ENCODE measurements around the gene SYT6. TPM values are rescaled to one million over a fixed set of nuclear protein-coding genes. Genes with fewer than 3 reads are reported as not detected.

SYT6 gene
- total and polyA plus RNA-seq, 4 donors, result 0.01 to 4.2 TPM; not detected in 2

DNA sequence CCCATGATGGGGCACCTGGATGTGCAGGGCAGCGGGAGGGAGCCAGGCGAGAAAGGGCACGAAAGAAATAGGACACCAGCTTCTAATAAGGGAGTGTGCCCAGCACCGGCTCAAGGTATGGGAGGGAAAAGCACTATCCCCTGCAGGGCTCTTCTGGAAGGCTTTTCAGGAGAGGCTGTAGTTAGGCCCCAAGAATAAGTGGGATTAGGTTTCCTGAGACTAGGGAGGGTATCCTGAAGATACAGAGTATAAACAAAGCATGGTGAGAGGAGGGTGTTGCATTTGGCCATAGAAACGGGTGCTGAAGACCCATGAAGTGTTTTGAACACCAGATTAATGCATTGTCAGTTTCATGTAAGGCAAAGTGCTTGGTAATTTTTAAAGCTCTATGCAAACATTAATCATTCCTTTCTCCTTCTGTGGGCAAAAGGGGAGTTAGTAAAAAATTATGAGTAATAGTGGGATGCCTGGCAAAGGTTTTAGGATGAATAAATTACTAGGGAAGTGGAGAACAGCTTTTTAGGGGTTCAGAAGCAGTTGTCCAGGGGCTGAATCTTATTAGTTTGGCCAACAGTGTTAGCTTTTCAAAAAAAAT, 74.0 kb downstream of the SYT6 start:
- Histone ChIP-seq H3K9me3 (ENCODE audit: control insufficient read depth in 4 of 4, insufficient read depth in 3 of 4, low read length in 3 of 4) (no peaks in the 10 kb centered on the region), H3K4me1 (ENCODE audit: control insufficient read depth in 5 of 5, insufficient read depth in 5 of 5, low read length in 5 of 5) (peaks cover 0 to 33% (median 19%) of the 10 kb centered on the region in 5 donors), H3K27me3 (ENCODE audit: control insufficient read depth in 3 of 3, insufficient read depth in 3 of 3, low read length in 2 of 3) (no peaks in the 10 kb centered on the region), H3K36me3 (ENCODE audit: control insufficient read depth in 4 of 4, insufficient read depth in 4 of 4, low read length in 4 of 4) (no peaks in the 10 kb centered on the region), H3K4me3 (no peak overlapping the region), H3K27ac (ENCODE audit: low read depth in 1 of 2, low read length in 1 of 2) (no peak overlapping the region), H3K9ac (ENCODE audit: insufficient read depth in 1 of 2, low read length in 2 of 2) (no peak overlapping the region)
- TF ChIP-seq, protein P1, sequence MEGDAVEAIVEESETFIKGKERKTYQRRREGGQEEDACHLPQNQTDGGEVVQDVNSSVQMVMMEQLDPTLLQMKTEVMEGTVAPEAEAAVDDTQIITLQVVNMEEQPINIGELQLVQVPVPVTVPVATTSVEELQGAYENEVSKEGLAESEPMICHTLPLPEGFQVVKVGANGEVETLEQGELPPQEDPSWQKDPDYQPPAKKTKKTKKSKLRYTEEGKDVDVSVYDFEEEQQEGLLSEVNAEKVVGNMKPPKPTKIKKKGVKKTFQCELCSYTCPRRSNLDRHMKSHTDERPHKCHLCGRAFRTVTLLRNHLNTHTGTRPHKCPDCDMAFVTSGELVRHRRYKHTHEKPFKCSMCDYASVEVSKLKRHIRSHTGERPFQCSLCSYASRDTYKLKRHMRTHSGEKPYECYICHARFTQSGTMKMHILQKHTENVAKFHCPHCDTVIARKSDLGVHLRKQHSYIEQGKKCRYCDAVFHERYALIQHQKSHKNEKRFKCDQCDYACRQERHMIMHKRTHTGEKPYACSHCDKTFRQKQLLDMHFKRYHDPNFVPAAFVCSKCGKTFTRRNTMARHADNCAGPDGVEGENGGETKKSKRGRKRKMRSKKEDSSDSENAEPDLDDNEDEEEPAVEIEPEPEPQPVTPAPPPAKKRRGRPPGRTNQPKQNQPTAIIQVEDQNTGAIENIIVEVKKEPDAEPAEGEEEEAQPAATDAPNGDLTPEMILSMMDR (IDR thresholded peaks at IDR 0.05; ENCODE audit: control extremely low read depth, extremely low read depth), result no peak
- 90 to 94% methylated on average over 5 of the region's 5 CpGs for WGBS, 2 donors
- DNase-seq (no peak), ATAC-seq (ENCODE audit: insufficient read depth, low FRiP score) (no peak)

DNA sequence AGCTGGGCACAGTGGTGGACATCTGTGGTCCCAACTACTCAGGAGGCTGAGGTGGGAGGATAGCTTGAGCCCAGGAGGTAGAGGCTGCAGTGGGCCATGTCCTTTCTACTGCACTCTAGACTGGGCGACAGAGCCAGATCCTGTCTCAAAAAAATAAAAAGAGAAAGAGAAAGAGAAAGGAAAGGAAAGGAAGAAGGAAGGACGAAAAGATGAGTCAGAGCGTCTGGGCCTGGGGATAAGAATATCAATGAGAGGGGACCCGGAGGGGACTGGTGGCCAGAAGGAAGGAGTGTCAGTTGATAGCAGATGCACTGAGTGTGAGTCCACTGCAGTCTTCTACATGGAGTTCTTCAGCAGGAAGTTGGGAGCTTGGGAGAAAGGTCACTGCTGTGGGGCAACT, 75.6 kb downstream of the SYT6 start:
- TF ChIP-seq, protein P1 (IDR thresholded peaks at IDR 0.05; ENCODE audit: control extremely low read depth, extremely low read depth), result no peak
- DNase-seq, result no peak
- Histone ChIP-seq H3K4me3 (no peak overlapping the region), H3K9ac (ENCODE audit: insufficient read depth in 1 of 2, low read length in 2 of 2) (no peak overlapping the region), H3K36me3 (ENCODE audit: control insufficient read depth in 4 of 4, insufficient read depth in 4 of 4, low read length in 4 of 4) (no peaks in the 10 kb centered on the region), H3K9me3 (ENCODE audit: control insufficient read depth in 4 of 4, insufficient read depth in 3 of 4, low read length in 3 of 4) (no peaks in the 10 kb centered on the region), H3K4me1 (ENCODE audit: control insufficient read depth in 5 of 5, insufficient read depth in 5 of 5, low read length in 5 of 5) (peaks cover 0 to 33% (median 19%) of the 10 kb centered on the region in 5 donors), H3K27me3 (ENCODE audit: control insufficient read depth in 3 of 3, insufficient read depth in 3 of 3, low read length in 2 of 3) (no peaks in the 10 kb centered on the region), H3K27ac (ENCODE audit: low read depth in 1 of 2, low read length in 1 of 2) (no peak overlapping the region)
- 56 to 59% methylated on average over 4 of the region's 4 CpGs for WGBS, 2 donors
- no peak for ATAC-seq (ENCODE audit: insufficient read depth, low FRiP score)

DNA sequence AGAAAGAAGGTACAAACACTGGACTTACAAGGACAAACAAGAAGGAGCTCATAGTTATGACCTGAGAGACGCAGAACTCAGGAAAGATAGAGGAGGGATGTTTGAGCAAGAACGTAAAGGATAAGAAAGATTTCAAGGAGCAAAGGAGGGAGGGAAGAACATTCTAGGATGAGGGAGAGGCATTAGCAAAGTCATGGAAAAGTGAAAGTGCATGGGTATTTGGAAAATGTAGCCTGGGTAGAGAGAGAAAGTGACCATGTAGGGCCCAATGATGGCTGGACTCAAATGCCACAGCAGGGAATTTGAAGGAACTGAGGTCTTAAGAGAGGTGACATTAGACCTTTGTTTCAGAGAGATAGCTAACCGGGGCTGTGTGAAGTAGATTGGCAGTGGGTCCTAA, 76.5 kb downstream of the SYT6 start:
- Histone ChIP-seq H3K27ac (ENCODE audit: low read depth in 1 of 2, low read length in 1 of 2) (no peak overlapping the region), H3K4me1 (ENCODE audit: control insufficient read depth in 5 of 5, insufficient read depth in 5 of 5, low read length in 5 of 5) (peaks cover 0 to 26% (median 12%) of the 10 kb centered on the region in 5 donors), H3K9me3 (ENCODE audit: control insufficient read depth in 4 of 4, insufficient read depth in 3 of 4, low read length in 3 of 4) (peaks cover 0 to 4% (median 0%) of the 10 kb centered on the region in 4 donors), H3K9ac (ENCODE audit: insufficient read depth in 1 of 2, low read length in 2 of 2) (no peak overlapping the region), H3K4me3 (no peak overlapping the region), H3K36me3 (ENCODE audit: control insufficient read depth in 4 of 4, insufficient read depth in 4 of 4, low read length in 4 of 4) (no peaks in the 10 kb centered on the region), H3K27me3 (ENCODE audit: control insufficient read depth in 3 of 3, insufficient read depth in 3 of 3, low read length in 2 of 3) (no peaks in the 10 kb centered on the region)
- TF ChIP-seq, protein P1 (IDR thresholded peaks at IDR 0.05; ENCODE audit: control extremely low read depth, extremely low read depth), result no peak
- DNase-seq, result no peak
- 85 to 92% methylated on average over 3 of the region's 3 CpGs for WGBS, 2 donors
- ATAC-seq (ENCODE audit: insufficient read depth, low FRiP score), result no peak

DNA sequence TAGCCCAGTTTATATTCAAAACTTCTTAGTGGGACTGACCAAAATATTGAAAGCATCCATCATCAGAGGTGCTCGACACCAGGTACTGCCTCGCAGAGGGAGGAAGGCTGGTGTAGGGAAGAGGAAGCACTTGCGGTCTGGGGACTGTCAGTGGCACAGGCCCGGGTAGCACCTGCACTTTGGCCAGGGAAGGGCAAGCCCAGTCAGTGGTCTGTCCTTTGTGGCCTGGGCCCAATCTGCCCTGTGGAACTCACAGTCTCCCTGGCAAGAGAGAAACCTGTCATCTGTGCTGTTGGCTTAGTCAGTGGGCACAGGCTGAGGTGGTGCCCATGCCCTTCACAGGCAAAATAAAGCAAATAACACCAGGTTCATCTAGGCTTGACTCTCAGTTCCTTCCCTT, 77.4 kb downstream of the SYT6 start:
- Histone ChIP-seq H3K36me3 (ENCODE audit: control insufficient read depth in 4 of 4, insufficient read depth in 4 of 4, low read length in 4 of 4) (no peaks in the 10 kb centered on the region), H3K4me1 (ENCODE audit: control insufficient read depth in 5 of 5, insufficient read depth in 5 of 5, low read length in 5 of 5) (peaks cover 0 to 18% (median 7%) of the 10 kb centered on the region in 5 donors), H3K9ac (ENCODE audit: insufficient read depth in 1 of 2, low read length in 2 of 2) (no peak overlapping the region), H3K9me3 (ENCODE audit: control insufficient read depth in 4 of 4, insufficient read depth in 3 of 4, low read length in 3 of 4) (peaks cover 0 to 9% (median 4%) of the 10 kb centered on the region in 4 donors), H3K27ac (ENCODE audit: low read depth in 1 of 2, low read length in 1 of 2) (no peak overlapping the region), H3K27me3 (ENCODE audit: control insufficient read depth in 3 of 3, insufficient read depth in 3 of 3, low read length in 2 of 3) (no peaks in the 10 kb centered on the region), H3K4me3 (no peak overlapping the region)
- TF ChIP-seq, protein P1 (IDR thresholded peaks at IDR 0.05; ENCODE audit: control extremely low read depth, extremely low read depth), result no peak
- DNase-seq, result no peak
- no peak for ATAC-seq (ENCODE audit: insufficient read depth, low FRiP score)
- 57 to 62% methylated on average over 4 of the region's 4 CpGs for WGBS, 2 donors
